Activated naive CD8-positive, alpha-beta T cell treated with anti-CD3 and anti-CD28 coated beads for 36 hours (primary cell): ENCODE results near the gene CHCT1. TPM values are rescaled to one million over a fixed set of nuclear protein-coding genes. Genes with fewer than 3 reads are reported as not detected.
"Not testable (repeated sequence)": the region's sequence is repeated elsewhere in the genome, so short reads cannot be mapped to it uniquely, and the experiment has no call there.

ENCODE experiments used
- DNase-seq: peaks from one replicate; pipeline ENCODE4 v3.0.0; 2021
- H3K27ac Mint-ChIP-seq: one replicate; pipeline ENCODE4 v1.8.0; 2022; ENCODE audit warnings: mild to moderate bottlenecking, moderate library complexity, mixed read lengths
- H3K27me3 Mint-ChIP-seq: one replicate; pipeline ENCODE4 v1.8.0; 2022; ENCODE audit warnings: mild to moderate bottlenecking, mixed read lengths
- H3K36me3 Mint-ChIP-seq: one replicate; pipeline ENCODE4 v1.8.0; 2021; ENCODE audit warnings: mild to moderate bottlenecking, mixed read lengths
- H3K4me1 Mint-ChIP-seq: one replicate; pipeline ENCODE4 v1.8.0; 2021; ENCODE audit warnings: mixed read lengths
- H3K4me3 Mint-ChIP-seq: one replicate; pipeline ENCODE4 v1.8.0; 2022; ENCODE audit warnings: mild to moderate bottlenecking, moderate library complexity, mixed read lengths
- H3K9me3 Mint-ChIP-seq: one replicate; pipeline ENCODE4 v1.8.0; 2022; ENCODE audit warnings: mixed read lengths
- total RNA-seq, 2 experiments: library from RNA; stranded (reverse); gene quantifications; one replicate each; pipeline ENCODE4 v1.2.3, GENCODE V29; 2021

Gene CHCT1
- total RNA-seq: under 1 TPM in 1 of 2 experiments, not detected in 1; 0.24 TPM

DNA sequence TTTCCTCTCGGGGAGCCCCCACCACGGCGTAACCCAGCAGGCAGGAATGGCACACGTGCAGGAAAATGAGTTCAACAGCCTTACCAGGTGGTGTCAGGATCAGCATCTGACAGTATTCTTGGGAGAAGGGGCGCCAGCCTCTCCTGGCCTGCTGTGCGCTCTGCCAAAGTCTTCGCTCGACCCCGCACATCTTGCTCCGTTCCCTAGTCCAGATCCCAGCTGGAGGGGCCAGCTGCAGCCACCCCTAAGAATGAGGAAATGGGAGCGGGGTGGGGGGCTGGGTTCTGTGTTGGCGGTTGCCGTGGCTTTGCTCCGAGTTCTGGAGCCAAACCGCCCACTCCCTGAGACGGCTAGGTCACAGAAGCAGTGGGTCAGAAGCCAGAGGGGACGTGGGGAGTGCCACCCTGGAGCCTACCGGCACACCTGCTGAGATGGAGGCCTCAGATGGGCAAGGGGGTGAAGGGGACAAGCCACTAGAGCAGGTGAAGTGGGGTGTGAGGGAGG lies at the start of gene CHCT1:
CHCT1 (plus strand) TSS at position 328 of the 504 bp plus-strand sequence; CDS start at position 432, 104 bp downstream.
- Mint-ChIP-seq H3K27ac (peak within 1 kb of the TSS; percentile 68), H3K9me3 (no peaks in the 10 kb centered on the region), H3K27me3 (no peaks in the 10 kb centered on the region), H3K36me3 (no peaks in the 10 kb centered on the region), H3K4me1 (peaks cover 6% of the 10 kb centered on the region), H3K4me3 (peak within 1 kb of the TSS; percentile 75)
- DNase-seq: no peak

DNA sequence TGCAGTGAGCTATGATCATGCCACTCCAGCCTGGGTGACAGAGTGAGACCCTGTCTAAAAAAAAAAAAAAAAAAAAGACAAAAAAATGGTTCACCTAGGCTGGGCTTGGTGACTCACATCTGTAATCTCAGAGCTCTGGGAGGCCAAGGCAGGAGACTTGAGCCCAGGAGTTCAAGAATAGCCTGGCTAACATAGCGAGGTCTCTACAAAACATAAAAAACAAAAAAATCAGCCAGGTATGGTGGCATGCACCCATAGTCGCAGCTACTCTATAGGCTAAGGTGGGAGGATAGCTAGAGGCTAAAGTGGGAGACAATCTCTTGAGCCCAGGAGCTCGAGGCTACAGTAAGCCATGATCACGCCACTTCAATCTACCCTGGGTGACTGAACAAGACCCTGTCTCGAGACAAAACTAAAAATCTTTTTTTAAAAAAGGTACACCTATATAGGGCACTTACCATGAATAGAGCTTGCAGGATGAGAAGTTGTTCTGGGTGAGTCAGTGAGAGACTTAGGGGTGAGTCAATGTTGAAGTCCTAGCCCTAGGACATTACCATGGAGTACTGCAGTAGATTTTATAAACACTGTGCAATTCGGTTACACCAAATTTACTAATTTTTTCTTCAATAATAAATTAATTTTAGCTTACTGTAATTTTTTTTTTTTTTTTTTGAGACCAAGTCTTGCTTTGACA lies 49.4 kb upstream of the CHCT1 start:
- Mint-ChIP-seq H3K36me3 (peaks cover under 1% of the 10 kb centered on the region), H3K4me3 (no peak overlapping the region)

DNA sequence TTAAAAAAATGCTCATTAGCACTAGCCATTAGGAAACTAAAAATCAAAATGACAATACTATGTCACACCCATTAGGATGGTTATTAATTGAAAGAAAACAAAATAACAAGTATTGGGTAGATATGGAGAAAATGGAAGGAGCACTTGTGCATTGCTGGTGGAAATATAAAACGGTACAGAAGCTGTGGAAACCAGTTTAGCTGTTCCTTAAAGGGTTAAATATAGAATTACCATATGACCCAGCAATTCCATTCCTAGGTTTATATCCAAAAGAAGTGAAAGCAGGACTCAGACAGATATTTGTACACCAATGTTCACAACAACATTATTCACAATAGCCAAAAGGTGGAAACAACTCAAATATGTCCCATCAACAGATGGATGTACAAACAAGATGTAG lies 44.1 kb upstream of the CHCT1 start:
- H3K27ac Mint-ChIP-seq, DNase-seq, H3K4me1 Mint-ChIP-seq, H3K36me3 Mint-ChIP-seq, H3K9me3 Mint-ChIP-seq, H3K4me3 Mint-ChIP-seq, H3K27me3 Mint-ChIP-seq: not testable (repeated sequence)

More for the DNA sequence above, 49.4 kb upstream of the CHCT1 start:
- no peak for DNase-seq
- Mint-ChIP-seq H3K9me3 (no peaks in the 10 kb centered on the region), H3K27me3 (no peaks in the 10 kb centered on the region), H3K27ac (no peak overlapping the region), H3K4me1 (peaks cover 15% of the 10 kb centered on the region)

DNA sequence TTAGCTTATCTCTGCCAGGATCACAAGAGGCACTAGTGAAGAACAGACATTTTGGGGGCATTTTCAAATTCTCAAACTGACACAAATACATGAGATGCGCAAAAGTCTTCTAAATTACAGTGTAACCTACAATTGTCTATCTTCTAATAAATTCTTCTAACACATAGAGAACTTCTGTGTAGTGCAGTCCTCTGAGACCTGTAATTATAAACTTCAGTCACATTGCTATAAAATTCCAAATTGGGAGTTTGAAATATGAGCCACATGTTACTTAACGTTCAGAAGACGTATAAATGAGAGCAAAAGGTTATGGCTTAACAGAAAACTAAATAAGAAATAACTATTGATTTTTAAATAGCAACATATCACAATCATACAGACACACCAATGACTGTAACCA lies 42.8 kb upstream of the CHCT1 start:
- H3K36me3 Mint-ChIP-seq, H3K27ac Mint-ChIP-seq, H3K4me3 Mint-ChIP-seq, H3K4me1 Mint-ChIP-seq, H3K9me3 Mint-ChIP-seq, H3K27me3 Mint-ChIP-seq, DNase-seq: not testable (repeated sequence)

DNA sequence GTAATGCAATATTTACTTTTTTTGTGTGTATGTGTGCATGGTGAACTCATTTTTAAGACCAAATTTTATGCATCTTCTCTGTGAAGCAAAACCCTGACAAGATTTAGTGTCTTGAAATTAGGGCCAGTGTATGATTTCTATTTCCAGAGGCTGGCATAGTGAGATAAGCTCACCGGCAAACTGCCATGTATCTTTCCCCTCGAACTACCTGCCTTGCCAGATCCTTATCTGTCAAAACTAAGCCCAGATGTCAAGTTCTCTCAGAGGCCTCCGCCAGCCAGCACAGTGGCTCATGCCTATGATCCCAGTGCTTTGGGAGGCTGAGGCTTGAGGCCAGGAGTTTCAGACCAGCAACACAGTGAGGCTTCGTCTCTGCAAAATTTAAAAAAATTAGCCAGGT lies 40.3 kb upstream of the CHCT1 start:
- Mint-ChIP-seq H3K27ac (no peak overlapping the region), H3K36me3 (peaks cover 3% of the 10 kb centered on the region), H3K4me1 (peaks cover 13% of the 10 kb centered on the region), H3K27me3 (no peaks in the 10 kb centered on the region), H3K4me3 (no peak overlapping the region), H3K9me3 (no peaks in the 10 kb centered on the region)
- no peak for DNase-seq

DNA sequence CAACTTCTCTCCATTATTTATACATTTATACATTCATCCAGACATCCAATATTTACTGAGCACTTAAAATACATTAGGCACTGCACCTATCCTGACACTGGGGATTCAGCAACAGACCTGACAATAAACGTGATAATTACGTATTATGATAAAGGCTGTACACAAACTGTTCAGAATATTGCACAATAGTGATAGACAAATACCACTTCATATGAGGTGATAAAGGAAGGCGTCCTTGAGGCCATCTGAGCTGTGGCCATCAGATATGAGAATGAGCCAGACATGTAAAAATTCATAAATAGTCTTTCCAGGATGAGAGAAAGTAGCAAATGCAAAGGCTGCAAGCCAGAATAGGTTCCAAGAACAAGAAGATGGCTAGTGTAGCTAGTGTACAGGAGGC lies 38.9 kb upstream of the CHCT1 start:
- H3K4me3 Mint-ChIP-seq: no peak overlapping the region
- H3K27me3 Mint-ChIP-seq: no peaks in the 10 kb centered on the region
- no peaks in the 10 kb centered on the region for H3K9me3 Mint-ChIP-seq
- H3K27ac Mint-ChIP-seq: no peak overlapping the region
- H3K4me1 Mint-ChIP-seq: peaks cover 18% of the 10 kb centered on the region
- H3K36me3 Mint-ChIP-seq: peaks cover 3% of the 10 kb centered on the region
- DNase-seq: no peak

DNA sequence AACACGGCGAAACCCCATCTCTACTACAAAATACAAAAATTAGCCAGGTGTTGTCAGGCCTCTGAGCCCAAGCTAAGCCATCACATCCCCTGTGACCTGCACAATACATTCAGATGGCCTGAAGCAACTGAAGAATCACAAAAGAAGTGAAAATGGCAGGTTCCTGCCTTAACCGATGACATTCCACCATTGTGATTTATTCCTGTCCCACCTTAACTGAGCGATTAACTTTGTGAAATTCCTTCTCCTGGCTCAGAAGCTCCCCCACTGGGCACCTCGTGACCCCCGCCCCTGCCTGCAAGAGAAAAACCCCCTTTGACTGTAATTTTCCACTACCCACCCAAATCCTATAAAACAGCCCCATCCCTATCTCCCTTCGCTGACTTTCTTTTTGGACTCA lies 37.4 kb upstream of the CHCT1 start:
- H3K4me1 Mint-ChIP-seq: peaks cover 30% of the 10 kb centered on the region
- not testable (repeated sequence) for DNase-seq, H3K9me3 Mint-ChIP-seq, H3K4me3 Mint-ChIP-seq, H3K27me3 Mint-ChIP-seq, H3K27ac Mint-ChIP-seq, H3K36me3 Mint-ChIP-seq

DNA sequence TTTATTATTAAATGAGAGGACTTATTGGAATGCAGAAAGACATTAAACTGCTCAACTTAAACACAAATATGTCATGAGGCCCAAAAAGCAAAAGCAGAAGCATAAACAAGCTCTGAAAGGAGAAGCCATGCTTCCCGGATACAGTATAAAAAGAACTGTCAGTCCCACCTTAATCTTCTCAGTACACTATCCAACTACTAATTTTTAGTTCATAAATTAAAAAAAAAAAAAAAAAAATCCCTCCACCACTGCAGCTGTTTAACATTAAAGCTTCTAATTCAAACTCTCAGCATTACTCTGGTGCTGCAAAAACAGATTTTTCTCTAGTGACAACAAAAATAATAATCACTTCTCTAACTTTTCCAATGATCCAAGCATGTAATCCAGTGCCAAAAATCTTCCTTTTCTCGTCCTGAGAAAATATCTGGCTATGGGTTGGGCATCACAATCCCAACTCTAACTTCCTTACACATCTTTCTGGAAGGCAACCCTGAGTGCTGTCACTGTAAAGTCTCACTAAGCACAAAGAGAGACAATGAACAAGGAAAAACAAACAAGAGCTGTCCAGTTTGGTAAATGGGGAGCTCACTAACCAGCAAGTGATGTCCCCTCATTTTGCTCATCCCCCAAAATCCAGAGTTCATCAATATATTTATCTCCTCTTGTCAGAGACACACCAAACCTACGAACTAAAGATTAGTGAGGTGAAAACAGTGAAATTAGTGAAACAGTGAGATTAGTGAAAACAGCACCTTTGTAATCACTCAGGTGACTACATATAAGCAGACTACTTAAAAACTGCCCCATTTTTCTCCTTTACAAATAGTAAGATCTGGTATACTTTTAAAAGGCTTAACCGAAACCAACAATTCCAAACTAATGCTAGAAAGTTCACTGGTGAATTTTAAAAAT lies 35.9 kb upstream of the CHCT1 start:
- no peaks in the 10 kb centered on the region for H3K27me3 Mint-ChIP-seq
- peaks cover 3% of the 10 kb centered on the region for H3K36me3 Mint-ChIP-seq
- no peak for DNase-seq
- peaks cover 42% of the 10 kb centered on the region for H3K4me1 Mint-ChIP-seq
- H3K4me3 Mint-ChIP-seq: no peak overlapping the region
- no peaks in the 10 kb centered on the region for H3K9me3 Mint-ChIP-seq
- H3K27ac Mint-ChIP-seq: no peak overlapping the region

DNA sequence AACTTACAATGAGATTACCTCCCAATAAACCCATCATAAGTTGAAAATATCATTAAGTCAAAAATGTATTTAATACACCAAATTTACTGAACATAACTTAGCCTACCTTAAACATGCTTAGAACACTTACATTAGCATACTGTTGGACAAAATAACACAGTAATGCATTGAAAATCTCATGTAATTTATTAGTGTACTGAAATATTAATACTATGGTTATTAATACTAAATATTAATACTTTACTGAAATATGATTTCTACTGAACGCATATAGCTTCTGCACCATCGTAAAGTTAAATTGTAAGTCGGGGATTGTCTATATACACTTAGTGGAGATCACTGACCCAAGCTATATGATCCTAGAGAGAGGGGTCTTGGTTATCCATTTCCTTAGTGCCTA lies 34.6 kb upstream of the CHCT1 start:
- H3K27me3 Mint-ChIP-seq: no peaks in the 10 kb centered on the region
- DNase-seq: no peak
- no peaks in the 10 kb centered on the region for H3K9me3 Mint-ChIP-seq
- H3K27ac Mint-ChIP-seq: no peak overlapping the region
- H3K36me3 Mint-ChIP-seq: peaks cover 3% of the 10 kb centered on the region
- H3K4me1 Mint-ChIP-seq: peaks cover 42% of the 10 kb centered on the region
- no peak overlapping the region for H3K4me3 Mint-ChIP-seq

DNA sequence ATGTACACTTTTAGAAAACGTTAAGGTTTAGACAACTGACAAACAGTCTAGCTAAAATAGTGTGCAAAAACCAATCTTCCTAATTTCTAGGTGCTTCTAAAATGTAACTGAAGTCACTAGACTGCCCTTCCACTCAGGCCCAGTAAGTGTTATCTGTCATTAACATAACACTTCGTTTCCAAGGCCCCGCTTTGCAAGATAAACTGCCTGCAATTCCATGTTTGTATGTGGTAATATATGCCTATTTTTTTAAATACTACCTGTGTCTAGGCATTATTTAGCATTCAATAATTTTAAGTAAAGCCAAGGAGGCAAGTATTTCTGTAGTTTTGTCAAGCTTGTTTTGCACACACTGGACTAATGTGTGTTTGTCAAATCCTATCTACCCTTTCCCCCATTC lies 33.5 kb upstream of the CHCT1 start:
- no peak for DNase-seq
- H3K4me1 Mint-ChIP-seq: peaks cover 45% of the 10 kb centered on the region
- no peaks in the 10 kb centered on the region for H3K9me3 Mint-ChIP-seq
- H3K27ac Mint-ChIP-seq: no peak overlapping the region
- peaks cover 5% of the 10 kb centered on the region for H3K36me3 Mint-ChIP-seq
- no peak overlapping the region for H3K4me3 Mint-ChIP-seq
- H3K27me3 Mint-ChIP-seq: no peaks in the 10 kb centered on the region

DNA sequence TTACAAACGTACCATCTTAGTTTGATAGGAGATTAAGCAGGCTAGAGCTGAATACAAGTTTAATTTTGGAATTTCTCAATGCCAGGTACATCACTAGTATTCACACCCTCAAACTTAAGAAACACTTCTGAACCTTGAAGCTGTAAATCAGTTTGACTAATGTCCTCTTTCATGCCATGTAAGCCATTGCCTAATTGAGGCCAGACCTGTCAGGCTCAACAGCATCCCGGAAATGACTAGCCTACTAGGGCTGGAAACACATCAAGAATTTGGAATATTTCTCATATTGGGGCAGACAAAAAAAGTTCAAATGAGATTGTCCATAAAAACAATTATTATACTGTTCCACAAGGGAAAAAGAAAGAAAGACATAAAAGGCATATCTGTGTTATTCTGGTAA lies 32.1 kb upstream of the CHCT1 start:
- no peak for DNase-seq
- Mint-ChIP-seq H3K27ac (no peak overlapping the region), H3K27me3 (no peaks in the 10 kb centered on the region), H3K36me3 (peaks cover 3% of the 10 kb centered on the region), H3K9me3 (no peaks in the 10 kb centered on the region), H3K4me1 (peaks cover 48% of the 10 kb centered on the region), H3K4me3 (peak overlapping the region; percentile 98)

DNA sequence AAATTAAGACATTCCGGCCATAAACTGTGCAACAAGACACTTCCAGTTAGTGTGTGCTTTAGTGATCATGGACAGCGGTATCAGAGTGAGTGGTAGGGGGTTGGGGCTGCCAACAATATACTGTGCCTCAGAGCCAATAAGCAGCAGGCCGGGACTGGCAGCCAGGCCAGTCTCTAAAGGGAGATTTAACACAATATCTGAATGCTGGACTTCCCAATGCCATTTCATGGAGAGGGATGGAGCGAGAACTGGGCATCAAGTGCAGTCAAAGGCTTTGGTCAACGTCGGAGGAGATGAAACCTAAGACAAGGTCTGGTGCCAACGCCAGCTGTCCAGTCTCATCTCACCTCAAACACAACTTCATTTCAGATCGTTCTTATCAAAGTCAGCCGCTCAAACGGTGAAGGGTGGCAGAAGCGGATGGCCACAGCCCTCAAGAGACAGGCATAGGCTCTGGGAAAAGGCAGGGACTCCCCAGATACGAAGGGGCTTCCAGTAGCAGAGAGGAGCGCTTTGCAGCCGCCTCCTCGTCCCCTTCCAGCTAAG lies 31.3 kb upstream of the CHCT1 start:
- H3K27ac Mint-ChIP-seq: peak overlapping the region; percentile 99
- DNase-seq: peak; percentile 3
- H3K4me1 Mint-ChIP-seq: peaks cover 50% of the 10 kb centered on the region
- H3K4me3 Mint-ChIP-seq: peak overlapping the region; percentile 98
- H3K36me3 Mint-ChIP-seq: peaks cover 2% of the 10 kb centered on the region
- H3K27me3 Mint-ChIP-seq: no peaks in the 10 kb centered on the region
- H3K9me3 Mint-ChIP-seq: no peaks in the 10 kb centered on the region

DNA sequence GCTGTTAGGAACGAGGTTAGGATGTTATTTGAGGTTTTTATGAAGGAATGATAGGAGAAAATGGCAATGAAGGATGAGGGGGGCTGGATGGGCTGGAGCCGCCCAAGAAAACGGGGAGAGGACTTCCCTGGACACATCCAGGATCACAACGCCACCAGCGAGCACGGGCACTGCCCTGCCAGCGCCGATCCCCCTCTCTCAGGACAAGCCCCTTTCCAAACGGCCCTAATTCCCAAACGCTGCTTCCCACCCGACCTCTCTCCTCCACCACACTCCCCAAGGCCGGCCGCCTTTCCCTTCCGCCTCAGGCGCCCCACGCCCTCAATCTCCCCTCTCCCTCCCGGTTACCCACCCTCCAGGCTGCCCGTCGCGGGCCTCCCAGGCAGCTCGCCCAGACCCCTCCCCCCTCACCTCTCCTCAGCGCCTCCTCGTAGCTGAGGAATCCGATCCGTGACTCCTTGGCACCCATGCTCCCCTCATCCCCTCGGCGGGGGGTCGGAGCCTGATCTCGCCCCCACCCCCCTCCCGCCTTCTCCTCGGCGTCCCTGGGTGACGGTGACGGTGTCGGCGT lies 30.7 kb upstream of the CHCT1 start:
- Mint-ChIP-seq H3K27ac (peak overlapping the region; percentile 99), H3K36me3 (peaks cover 2% of the 10 kb centered on the region), H3K9me3 (no peaks in the 10 kb centered on the region), H3K27me3 (no peaks in the 10 kb centered on the region), H3K4me1 (peaks cover 53% of the 10 kb centered on the region), H3K4me3 (peak overlapping the region; percentile 98)
- DNase-seq: no peak

DNA sequence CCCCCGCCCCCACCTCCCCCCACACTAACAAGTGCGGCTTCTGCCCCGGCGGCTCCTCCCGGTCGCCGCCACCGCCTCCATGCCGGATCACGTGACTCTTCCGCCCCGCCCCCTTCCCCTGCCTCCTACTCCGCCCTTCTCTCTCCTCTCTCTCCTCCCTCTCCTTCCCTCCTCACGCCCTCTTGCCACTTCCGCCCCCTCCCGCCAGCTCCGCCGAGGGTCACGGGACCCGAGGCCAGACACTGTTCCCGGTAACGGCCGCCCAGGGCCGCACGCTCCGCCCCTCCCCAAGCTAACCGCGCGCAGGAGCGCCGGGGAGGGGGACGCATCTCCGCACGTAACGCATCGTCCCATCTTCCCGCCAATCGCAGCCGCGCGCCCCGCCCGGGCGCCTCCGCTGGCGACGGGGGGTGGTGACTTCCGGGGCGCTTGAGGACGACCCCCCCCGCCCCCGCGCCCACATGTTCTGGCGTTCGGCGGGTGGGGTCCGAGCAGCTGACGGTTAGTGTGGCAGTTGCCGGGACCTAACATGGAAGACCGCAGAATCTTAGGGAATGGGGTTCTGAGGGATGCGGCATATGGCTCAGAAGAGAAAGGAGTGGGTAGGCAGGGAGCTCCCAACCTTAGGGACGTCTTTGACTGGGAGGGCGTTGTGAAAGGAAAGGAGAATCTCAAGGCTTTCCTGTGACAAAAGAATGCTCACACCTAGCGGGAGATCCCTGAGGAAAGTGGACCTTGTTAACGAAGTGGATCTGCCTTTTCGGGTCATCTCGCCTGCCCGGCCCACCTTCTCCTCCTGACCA lies 30.0 kb upstream of the CHCT1 start, which contains the start of gene USP32:
USP32 (minus strand) TSS at position 92 of the 803 bp plus-strand sequence. CDS start 194 bp downstream, outside the sequence.
- DNase-seq: peak; percentile 97
- peak within 1 kb of the TSS; percentile 98 for H3K4me3 Mint-ChIP-seq
- no peaks in the 10 kb centered on the region for H3K9me3 Mint-ChIP-seq
- H3K4me1 Mint-ChIP-seq: peaks cover 51% of the 10 kb centered on the region
- H3K36me3 Mint-ChIP-seq: peaks cover 2% of the 10 kb centered on the region
- H3K27ac Mint-ChIP-seq: peak within 1 kb of the TSS; percentile 99
- H3K27me3 Mint-ChIP-seq: no peaks in the 10 kb centered on the region
